SU-DHL-6 (cell line): ENCODE measurements around the gene KDM1A.
"Not testable (repeated sequence)": the region's sequence is repeated elsewhere in the genome, so short reads cannot be mapped to it uniquely, and the experiment has no call there.

Experiments used
- H2AFZ ChIP-seq: fragments of 200-600 bp; sonication (generic); 2 replicates; pipeline ENCODE4 v1.6.1; 2014; ENCODE audit warnings: low read depth, mild to moderate bottlenecking, moderate library complexity, mixed read lengths, antibody characterized with exemption, low read length; ENCODE audit not compliant: severe bottlenecking
- H3F3A ChIP-seq: fragments of 200-600 bp; shearing (Covaris generic); 2 replicates; pipeline ENCODE4 v1.6.0; 2016; ENCODE audit warnings: antibody characterized with exemption, mild to moderate bottlenecking; ENCODE audit not compliant: insufficient read depth
- H3K27ac ChIP-seq: fragments of 200-600 bp; sonication (generic); 2 replicates; pipeline ENCODE4 v1.5.1; 2016; ENCODE audit warnings: low read depth, mild to moderate bottlenecking, low read length, moderate library complexity, mixed read lengths
- H3K27me3 ChIP-seq: fragments of 200-600 bp; sonication (generic), shearing (Covaris generic); 2 replicates; pipeline ENCODE4 v1.6.0; 2014; ENCODE audit warnings: mild to moderate bottlenecking, low read length
- H3K36me3 ChIP-seq: fragments of 200-600 bp; sonication (generic); 2 replicates; pipeline ENCODE4 v1.6.1; 2014; ENCODE audit warnings: mild to moderate bottlenecking, low read length, mixed read lengths
- H3K4me2 ChIP-seq: fragments of 300-600, 200-600 bp; shearing (Covaris generic), sonication (generic); 2 replicates; pipeline ENCODE4 v1.6.0; 2014; ENCODE audit warnings: low read length, low read depth, mild to moderate bottlenecking; ENCODE audit not compliant: poor library complexity, severe bottlenecking
- H3K4me3 ChIP-seq: fragments of 200-600 bp; sonication (generic); 2 replicates; pipeline ENCODE4 v1.5.1; 2014; ENCODE audit warnings: antibody characterized with exemption, low read length, mild to moderate bottlenecking, mixed read lengths; ENCODE audit not compliant: insufficient read depth, poor library complexity, severe bottlenecking
- H3K79me2 ChIP-seq: fragments of 200-600 bp; sonication (generic); 2 replicates; pipeline ENCODE4 v1.6.1; 2014; ENCODE audit warnings: mild to moderate bottlenecking, low read length, moderate library complexity; ENCODE audit not compliant: insufficient read depth
- H3K9ac ChIP-seq: fragments of 200-600 bp; sonication (generic); 2 replicates; pipeline ENCODE4 v1.7.0; 2014; ENCODE audit warnings: mild to moderate bottlenecking, low read length
- H3K9me2 ChIP-seq: fragments of 200-600 bp; sonication (generic); replicated peaks from 2 replicates; pipeline ENCODE4 v1.6.1; 2014; ENCODE audit warnings: low read length; ENCODE audit not compliant: insufficient read depth
- H3K9me3 ChIP-seq: fragments of 200-600 bp; sonication (generic); 2 replicates; pipeline ENCODE4 v1.6.1; 2014; ENCODE audit warnings: low read length, mixed read lengths; ENCODE audit not compliant: insufficient read depth
- H4K20me1 ChIP-seq: fragments of 200-600 bp; sonication (generic); 2 replicates; pipeline ENCODE4 v1.6.1; 2014; ENCODE audit warnings: low read depth, mild to moderate bottlenecking, antibody characterized with exemption, low read length, moderate library complexity, mixed read lengths
- CTCF ChIP-seq: fragments of 200-600 bp; sonication (generic); IDR thresholded peaks from one replicate; pipeline ENCODE4 v1.5.1; 2017; ENCODE audit warnings: antibody characterized with exemption, mild to moderate bottlenecking, low read length, moderate library complexity; ENCODE audit not compliant: insufficient read depth, poor library complexity, severe bottlenecking
- EZH2phosphoT487 ChIP-seq: fragments of 200-600 bp; sonication (generic), shearing (Covaris generic); conservative IDR thresholded peaks from 2 replicates; pipeline ENCODE4 v1.6.1; 2018; ENCODE audit warnings: mild to moderate bottlenecking, antibody characterized with exemption, low read length, moderate library complexity, mixed read lengths

Gene KDM1A

GRCh38 chr1:22976127-22976460, 43.2 kb upstream of the KDM1A start:
- Histone ChIP-seq H3K36me3 (no peaks in the 10 kb centered on the region), H3K4me3 (no peak overlapping the region), H3K9me2 (no peaks in the 10 kb centered on the region), H3K27ac (no peak overlapping the region), H2AFZ (no peak overlapping the region), H3F3A (no peaks in the 10 kb centered on the region), H3K4me2 (no peak overlapping the region), H3K27me3 (no peaks in the 10 kb centered on the region), H3K79me2 (no peaks in the 10 kb centered on the region), H4K20me1 (no peaks in the 10 kb centered on the region), H3K9me3 (no peaks in the 10 kb centered on the region), H3K9ac (no peak overlapping the region)
- TF ChIP-seq CTCF (no peak), EZH2phosphoT487 (no peak)

- Histone ChIP-seq H3K9me3 (no peaks in the 10 kb centered on the region), H3K9me2 (no peaks in the 10 kb centered on the region), H3K27ac (no peak overlapping the region), H4K20me1 (no peaks in the 10 kb centered on the region), H3K4me2 (no peak overlapping the region), H3K79me2 (no peaks in the 10 kb centered on the region), H3K36me3 (no peaks in the 10 kb centered on the region), H3K27me3 (no peaks in the 10 kb centered on the region), H3K9ac (no peak overlapping the region), H2AFZ (no peak overlapping the region), H3K4me3 (no peak overlapping the region), H3F3A (no peaks in the 10 kb centered on the region)
- TF ChIP-seq CTCF, result peak; percentile 64
- TF ChIP-seq EZH2phosphoT487, result no peak
Observed at GRCh38 chr1:22976461-22977243, 42.6 kb upstream of the KDM1A start.

GRCh38 chr1:22978299-22978698, 41.0 kb upstream of the KDM1A start:
- Histone ChIP-seq H2AFZ (no peak overlapping the region), H3K9me2 (no peaks in the 10 kb centered on the region), H3K9ac (no peak overlapping the region), H3K4me2 (no peak overlapping the region), H3F3A (no peaks in the 10 kb centered on the region), H3K4me3 (no peak overlapping the region), H3K27me3 (no peaks in the 10 kb centered on the region), H3K36me3 (no peaks in the 10 kb centered on the region), H3K9me3 (no peaks in the 10 kb centered on the region), H3K27ac (no peak overlapping the region), H4K20me1 (no peaks in the 10 kb centered on the region), H3K79me2 (no peaks in the 10 kb centered on the region)
- TF ChIP-seq EZH2phosphoT487, result no peak
- no peak for TF ChIP-seq CTCF

GRCh38 chr1:22980471-22980790, 38.8 kb upstream of the KDM1A start:
- H3K4me3 ChIP-seq, H3K9me2 ChIP-seq, H3K27ac ChIP-seq, H3K36me3 ChIP-seq, H4K20me1 ChIP-seq, H3K79me2 ChIP-seq, H2AFZ ChIP-seq, H3K4me2 ChIP-seq, H3K9me3 ChIP-seq, H3F3A ChIP-seq, H3K27me3 ChIP-seq, H3K9ac ChIP-seq: not testable (repeated sequence)
